Body of pancreas (tissue), 4 donors: Measurements from ENCODE around the gene SLC5A4.

Experiments used
- CTCF ChIP-seq, 7 experiments: fragments of 450-650 bp in 4 of 7; fragments of 200-600 bp in 3 of 7; sonication (generic) in 3 of 7; IDR thresholded peaks; one replicate each; pipeline ENCODE4 v1.5.1; 2016 to 2019; ENCODE audit warnings: antibody characterized with exemption in 7 of 7
- POLR2A ChIP-seq, 3 donors: fragments of 450-650 bp; IDR thresholded peaks; one replicate each; pipeline ENCODE4 v1.6.1; 2016; ENCODE audit warnings: antibody characterized with exemption in 3 of 3, mild to moderate bottlenecking in 2 of 3

- no peak for TF ChIP-seq CTCF (IDR thresholded peaks at IDR 0.05)
- TF ChIP-seq POLR2A (IDR thresholded peaks at IDR 0.05): no peak
These were observed 6.2 kb upstream of the SLC5A4 start for GRCh38 chr22:32261306-32261705.
